HG02885 (cell line): ENCODE results near the gene STX5.
A peak's percentile ranks its signal among the peaks of the same experiment; 100 is the strongest.
"Not testable (repeated sequence)": the region's sequence is repeated elsewhere in the genome, so short reads cannot be mapped to it uniquely, and the experiment has no call there.

Source experiments
- ATAC-seq: cut with Tn5 transposase; IDR thresholded peaks from one replicate; pipeline ENCODE4 v1.9.1; 2021; ENCODE audit warnings: mild to moderate bottlenecking; ENCODE audit not compliant: unreplicated experiment, poor library complexity

Gene STX5

GRCh38 chr11:62854825-62855570 lies 23.1 kb upstream of the STX5 start:
- no peak for ATAC-seq

GRCh38 chr11:62854013-62854824 lies 22.4 kb upstream of the STX5 start:
- ATAC-seq = no peak

GRCh38 chr11:62853279-62853965 lies 21.6 kb upstream of the STX5 start:
- no peak for ATAC-seq

DNA sequence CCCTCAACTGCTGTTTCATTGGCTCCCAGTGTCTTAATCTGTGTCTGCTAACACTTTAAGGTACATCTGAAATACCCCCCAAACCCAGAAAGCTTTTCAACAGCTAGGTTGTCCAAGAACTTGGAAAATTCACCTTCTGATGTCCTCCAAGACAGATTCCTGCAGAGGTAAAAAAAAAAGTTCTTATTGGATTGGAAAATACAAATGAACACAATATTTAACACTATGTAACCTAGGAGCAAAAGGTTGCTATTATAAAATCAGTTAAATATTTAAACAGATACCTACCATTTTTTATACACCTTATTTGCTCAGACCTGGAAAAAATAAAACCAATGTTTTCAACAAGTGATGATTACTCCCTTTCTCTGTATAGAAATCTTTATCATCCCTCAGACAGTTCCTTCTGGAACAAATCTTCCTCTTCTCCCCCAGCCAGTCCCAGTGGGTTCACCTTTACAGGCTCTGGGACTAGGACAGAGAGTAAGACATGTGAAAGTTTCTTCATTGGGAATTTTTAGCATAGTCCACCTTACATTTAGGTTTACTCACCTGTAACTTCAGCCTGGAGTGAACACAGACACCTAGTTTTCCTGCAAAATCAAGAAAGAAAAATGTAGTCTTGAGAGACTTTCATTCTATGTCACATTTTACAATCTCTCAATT lies 20.8 kb upstream of the STX5 start:
- ATAC-seq = no peak

GRCh38 chr11:62851807-62852522 lies 20.1 kb upstream of the STX5 start:
- ATAC-seq = no peak

DNA sequence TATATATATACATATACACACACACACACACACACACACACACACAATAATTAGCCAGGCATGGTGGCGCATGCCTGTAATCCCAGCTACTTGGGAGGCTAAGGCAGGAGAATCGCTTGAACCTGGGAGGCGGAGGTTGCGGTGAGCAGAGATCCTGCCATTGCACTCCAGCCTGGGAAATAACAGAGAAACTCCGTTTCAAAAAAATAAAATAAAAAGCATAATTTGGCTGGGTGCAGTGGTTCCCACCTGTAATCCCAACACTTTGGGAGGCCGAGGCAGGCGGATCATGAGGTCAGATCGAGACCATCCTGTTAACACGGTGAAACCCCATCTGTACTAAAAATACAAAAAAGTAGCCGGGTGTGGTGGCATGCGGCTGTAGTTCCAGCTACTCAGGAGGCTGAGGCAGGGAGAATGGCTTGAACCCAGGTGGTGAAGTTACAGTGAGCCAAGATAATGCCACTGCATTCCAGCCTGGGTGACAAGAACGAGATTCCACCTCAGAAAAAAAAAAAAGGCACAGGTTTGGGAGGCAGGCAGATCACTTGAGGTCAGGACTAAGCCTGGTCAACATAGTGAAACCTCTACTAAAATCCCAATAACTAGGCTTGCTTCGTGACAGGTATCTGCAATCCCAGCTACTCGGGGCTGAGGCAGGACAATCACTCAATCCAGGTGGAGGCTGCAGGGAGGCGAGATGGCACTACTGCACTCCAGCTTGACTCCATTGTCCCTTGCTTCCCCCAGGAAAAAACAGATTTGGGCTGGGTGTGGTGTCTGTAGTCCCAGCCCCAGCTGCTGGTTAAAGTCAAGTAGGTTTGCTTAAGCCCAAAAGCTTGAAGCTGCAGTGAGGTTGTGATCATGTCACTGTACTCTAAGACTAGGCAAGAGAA lies 19.3 kb upstream of the STX5 start:
- ATAC-seq = no peak

- ATAC-seq = no peak
Observed at GRCh38 chr11:62847767-62848314, 16.0 kb upstream of the STX5 start.

- no peak for ATAC-seq
Observed at GRCh38 chr11:62846177-62846576, 14.3 kb upstream of the STX5 start.

DNA sequence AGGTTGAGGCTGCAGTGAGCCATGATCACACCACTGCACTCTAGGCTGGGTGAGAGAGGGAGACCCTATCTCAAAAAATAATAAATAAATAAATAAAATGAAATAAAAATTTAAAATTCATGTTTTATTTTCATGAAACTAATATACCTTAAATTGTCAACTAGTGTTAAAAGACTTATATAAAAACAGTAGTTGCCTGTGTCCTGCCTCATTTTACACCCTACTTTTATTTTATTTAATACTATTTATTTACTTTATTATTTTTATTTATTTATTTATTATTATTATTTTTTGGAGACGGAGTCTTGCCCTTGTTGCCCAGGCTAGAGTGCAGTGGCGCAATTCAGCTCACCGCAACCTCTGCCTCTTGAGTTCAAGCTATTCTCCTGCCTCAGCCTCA lies 12.3 kb upstream of the STX5 start:
- ATAC-seq = no peak

GRCh38 chr11:62843466-62843865 lies 11.6 kb upstream of the STX5 start:
- ATAC-seq = no peak

- ATAC-seq = not testable (repeated sequence)
Observed at GRCh38 chr11:62842891-62843290, 11.0 kb upstream of the STX5 start.

- no peak for ATAC-seq
Observed at GRCh38 chr11:62842171-62842741, 10.4 kb upstream of the STX5 start.

- peak; percentile 50 for ATAC-seq
Observed at GRCh38 chr11:62841361-62842170, 9.7 kb upstream of the STX5 start.

- not testable (repeated sequence) for ATAC-seq
Observed at GRCh38 chr11:62840721-62841360, 9.0 kb upstream of the STX5 start.

GRCh38 chr11:62839050-62839945 lies 7.4 kb upstream of the STX5 start, which contains the start of gene WDR74:
Gene WDR74, minus strand, starts transcription at chr11:62839590. Its CDS starts 20 bp downstream, at chr11:62839570.
- ATAC-seq = peak; percentile 55

- no peak for ATAC-seq
Observed at GRCh38 chr11:62835336-62835735, 3.5 kb upstream of the STX5 start.
